Ureter (tissue), 1 donor: ENCODE results near the gene FKBP3. TPM values are rescaled to one million over a fixed set of nuclear protein-coding genes. Genes with fewer than 3 reads are reported as not detected.
"Not testable (repeated sequence)": the region's sequence is repeated elsewhere in the genome, so short reads cannot be mapped to it uniquely, and the experiment has no call there.

Experiments used
- DNase-seq: peaks from one replicate; pipeline ENCODE4 v3.0.0-alpha.2; 2020; ENCODE audit warnings: low spot score
- total RNA-seq: library from RNA; stranded (reverse); gene quantifications from one replicate; pipeline ENCODE4 v1.2.4, GENCODE V29; 2023
- donor health status: DM: yes; HTN: yes; CAD: no.

FKBP3 gene
- total RNA-seq, 1 donor from 2014 or later, result 46.7 TPM

- DNase-seq, result no peak
Measured at GRCh38 chr14:45112896-45113781, 21.1 kb downstream of the FKBP3 start.

GRCh38 chr14:45104561-45104960 lies 29.7 kb downstream of the FKBP3 start:
- DNase-seq, result no peak

GRCh38 chr14:45103806-45104205 lies 30.5 kb downstream of the FKBP3 start:
- DNase-seq, result no peak

- no peak for DNase-seq
Measured at GRCh38 chr14:45096218-45096617, 38.1 kb downstream of the FKBP3 start.

GRCh38 chr14:45095143-45095542 lies 39.1 kb downstream of the FKBP3 start:
- no peak for DNase-seq

GRCh38 chr14:45094275-45094674 lies 40.0 kb downstream of the FKBP3 start:
- DNase-seq, result no peak

GRCh38 chr14:45091710-45092109 lies 42.6 kb downstream of the FKBP3 start:
- DNase-seq, result no peak

- no peak for DNase-seq
Measured at GRCh38 chr14:45089813-45090212, 44.5 kb downstream of the FKBP3 start.

GRCh38 chr14:45084946-45085346 lies 49.3 kb downstream of the FKBP3 start:
- no peak for DNase-seq

GRCh38 chr14:45083976-45084722 lies 50.1 kb downstream of the FKBP3 start, which contains the start of gene PRPF39:
PRPF39 (plus strand) TSS chr14:45084116; CDS start chr14:45095240, 11,124 bp downstream.
- DNase-seq, result peak; percentile 96

- no peak for DNase-seq
Measured at GRCh38 chr14:45083617-45083975, 50.7 kb downstream of the FKBP3 start.

GRCh38 chr14:45082420-45082819 lies 51.9 kb downstream of the FKBP3 start:
- DNase-seq, result no peak

GRCh38 chr14:45081096-45081495 lies 53.2 kb downstream of the FKBP3 start:
- DNase-seq, result not testable (repeated sequence)

- not testable (repeated sequence) for DNase-seq
Measured at GRCh38 chr14:45080416-45080968, 53.8 kb downstream of the FKBP3 start.

GRCh38 chr14:45078323-45078722 lies 56.0 kb downstream of the FKBP3 start:
- no peak for DNase-seq

- no peak for DNase-seq
Measured at GRCh38 chr14:45073231-45073879, 60.9 kb downstream of the FKBP3 start.

- DNase-seq, result no peak
Measured at GRCh38 chr14:45072126-45072525, 62.2 kb downstream of the FKBP3 start.

- no peak for DNase-seq
Measured at GRCh38 chr14:45070215-45070614, 64.1 kb downstream of the FKBP3 start.

GRCh38 chr14:45068396-45068795 lies 65.9 kb downstream of the FKBP3 start:
- DNase-seq, result no peak

GRCh38 chr14:45066667-45067066 lies 67.6 kb downstream of the FKBP3 start:
- DNase-seq, result no peak

GRCh38 chr14:45065956-45066355 lies 68.3 kb downstream of the FKBP3 start:
- DNase-seq, result no peak
